GM23338 (cell line): Measurements from ENCODE around the gene OR10K2. TPM values are rescaled to one million over a fixed set of nuclear protein-coding genes. Genes with fewer than 3 reads are reported as not detected.

Experiments used
- EZH2 ChIP-seq: fragments of 200-600 bp; sonication (generic); IDR thresholded peaks from one replicate; pipeline ENCODE4 v1.8.0; 2017; ENCODE audit warnings: antibody characterized with exemption, mild to moderate bottlenecking, low read depth; ENCODE audit not compliant: unreplicated experiment
- JUNB ChIP-seq: IDR thresholded peaks from one replicate; pipeline ENCODE4 v1.6.1; 2016; ENCODE audit warnings: antibody characterized with exemption; ENCODE audit not compliant: unreplicated experiment
- NANOG ChIP-seq: IDR thresholded peaks from 2 replicates; pipeline ENCODE4 v1.6.1; 2016; ENCODE audit warnings: antibody characterized with exemption, borderline replicate concordance
- REST ChIP-seq: IDR thresholded peaks from one replicate; pipeline ENCODE4 v1.6.1; 2018; ENCODE audit warnings: antibody characterized with exemption; ENCODE audit not compliant: unreplicated experiment
- STAT1 ChIP-seq: IDR thresholded peaks from one replicate; pipeline ENCODE4 v1.6.1; 2016; ENCODE audit warnings: antibody characterized with exemption; ENCODE audit not compliant: unreplicated experiment
- ZNF114 ChIP-seq: fragments of 250-450 bp; sonication (Bioruptor Pico); IDR thresholded peaks from 2 replicates; pipeline ENCODE4 v1.5.0; 2020; ENCODE audit warnings: mild to moderate bottlenecking, moderate library complexity
- ZNF331 ChIP-seq: fragments of 250-450 bp; sonication (Bioruptor Pico); IDR thresholded peaks from 2 replicates; pipeline ENCODE4 v1.5.0; 2020; ENCODE audit warnings: low read depth, mild to moderate bottlenecking, moderate library complexity
- ZNF462 ChIP-seq: fragments of 250-450 bp; sonication (Bioruptor Pico); IDR thresholded peaks from 2 replicates; pipeline ENCODE4 v1.5.0; 2020; ENCODE audit warnings: mild to moderate bottlenecking, moderate library complexity
- polyA plus RNA-seq: library from polyadenylated mRNA; unstranded; fragments of >200 nt; fragmentation: Nextera tagmentation; extraction: Ambion mirVana; gene quantifications from 2 replicates; pipeline ENCODE4 v1.2.1, GENCODE V29; 2016
- total RNA-seq: library from RNA; depleted of rRNA; stranded (reverse); fragments of >200 nt; shearing (Covaris generic); gene quantifications from 2 replicates; pipeline ENCODE4 v1.2.3, GENCODE V29; 2014

The OR10K2 gene
- total and polyA plus RNA-seq, 2 experiments from 2014 or later, result not detected

- TF ChIP-seq ZNF462 (CRISPR knock-in tag) (no peak), NANOG (no peak), STAT1 (no peak), ZNF114 (CRISPR knock-in tag) (no peak), JUNB (no peak), REST (no peak), ZNF331 (CRISPR knock-in tag) (no peak), EZH2 (no peak)
These were observed 31.2 kb upstream of the OR10K2 start (continued) for GRCh38 chr1:158457246-158457645.
